Activated T-helper 1 cell treated with anti-CD3 and anti-CD28 coated beads, Interleukin-12 subunit alpha, Interleukin-12 subunit beta, Interleukin-2, Interleukin-4 antibody, amounts not matched to agents 30 ng/mL and 10 ng/mL and 1 ng/mL, durations not matched to agents 14 hours and 24 hours and 36 hours (primary cell): ENCODE results near the gene CIC. TPM values are rescaled to one million over a fixed set of nuclear protein-coding genes. Genes with fewer than 3 reads are reported as not detected.
"Not testable (repeated sequence)": the region's sequence is repeated elsewhere in the genome, so short reads cannot be mapped to it uniquely, and the experiment has no call there.

Experiments
- DNase-seq: peaks from one replicate; pipeline ENCODE4 v3.0.0; 2021; ENCODE audit warnings: low spot score
- H3K27ac Mint-ChIP-seq: one replicate; pipeline ENCODE4 v1.8.0; 2021; ENCODE audit warnings: mild to moderate bottlenecking, mixed read lengths
- H3K27me3 Mint-ChIP-seq: one replicate; pipeline ENCODE4 v1.8.0; 2022; ENCODE audit warnings: mild to moderate bottlenecking, moderate library complexity, mixed read lengths; ENCODE audit not compliant: insufficient read depth
- H3K36me3 Mint-ChIP-seq: one replicate; pipeline ENCODE4 v1.8.0; 2021; ENCODE audit warnings: low read depth, mixed read lengths
- H3K4me1 Mint-ChIP-seq: one replicate; pipeline ENCODE4 v1.8.0; 2021; ENCODE audit warnings: low read depth, mixed read lengths
- H3K4me3 Mint-ChIP-seq: one replicate; pipeline ENCODE4 v1.8.0; 2021; ENCODE audit warnings: mild to moderate bottlenecking, moderate library complexity, mixed read lengths
- H3K9me3 Mint-ChIP-seq: one replicate; pipeline ENCODE4 v1.8.0; 2021; ENCODE audit warnings: mixed read lengths
- intact Hi-C: fragments of 100-400 bp; cut with micrococcal nuclease; formaldehyde crosslinking; loops from one replicate; pipeline ENCODE4 v1.15.1; 2024
- total RNA-seq: library from RNA; stranded (reverse); gene quantifications from 2 replicates; pipeline ENCODE4 v1.2.3, GENCODE V29; 2022

Gene CIC
- total RNA-seq, 1 donor from 2014 or later: 68.0 TPM

DNA sequence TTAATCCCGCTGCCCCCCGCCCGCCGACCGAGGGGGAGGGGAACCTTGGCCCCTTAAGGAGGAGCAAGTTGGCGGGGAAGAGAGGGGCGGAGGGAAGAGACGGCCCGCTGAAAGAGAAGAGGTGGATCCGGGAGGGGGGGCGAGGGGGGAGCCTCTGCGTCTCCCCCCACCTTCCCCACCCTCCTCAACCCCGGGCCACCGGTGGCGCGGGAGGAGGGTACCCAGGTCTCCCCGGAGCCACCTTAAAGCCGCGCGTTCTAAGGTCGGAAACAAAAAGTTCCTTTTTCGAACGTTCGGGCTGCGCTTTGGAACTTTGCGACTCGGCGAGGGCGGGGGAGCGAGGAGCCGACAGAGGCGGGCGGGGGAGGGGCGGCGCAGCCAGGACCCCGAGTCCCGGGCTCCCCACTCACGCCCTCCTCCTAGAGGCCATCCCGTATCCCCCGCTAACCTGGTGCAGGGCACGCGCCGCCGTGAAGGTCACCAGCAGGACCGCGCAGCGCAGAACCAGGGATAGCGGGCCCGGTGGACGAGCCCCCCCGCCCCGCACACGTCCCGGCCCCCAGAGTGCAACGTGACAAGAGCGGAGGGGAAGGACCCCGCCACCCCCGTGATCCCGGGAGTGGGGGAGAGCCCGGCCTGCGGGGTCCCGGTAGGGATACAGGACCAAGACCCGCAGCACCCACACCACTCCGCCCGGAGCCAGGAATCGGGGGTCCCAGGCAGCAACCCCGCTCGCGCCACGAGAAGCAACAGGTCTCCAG is 14.8 kb upstream of the CIC start:
- Mint-ChIP-seq H3K4me3 (peak overlapping the region; percentile 74), H3K9me3 (no peaks in the 10 kb centered on the region), H3K36me3 (peaks cover 8% of the 10 kb centered on the region), H3K27ac (peak overlapping the region; percentile 40), H3K4me1 (peaks cover 19% of the 10 kb centered on the region), H3K27me3 (peaks cover 9% of the 10 kb centered on the region)
- peak; percentile 69 for DNase-seq
- intact Hi-C loops: loop anchor here (1.0 kb wide), 1 partner anchor 10 kb away; no protein-coding TSS in a partner anchor

DNA sequence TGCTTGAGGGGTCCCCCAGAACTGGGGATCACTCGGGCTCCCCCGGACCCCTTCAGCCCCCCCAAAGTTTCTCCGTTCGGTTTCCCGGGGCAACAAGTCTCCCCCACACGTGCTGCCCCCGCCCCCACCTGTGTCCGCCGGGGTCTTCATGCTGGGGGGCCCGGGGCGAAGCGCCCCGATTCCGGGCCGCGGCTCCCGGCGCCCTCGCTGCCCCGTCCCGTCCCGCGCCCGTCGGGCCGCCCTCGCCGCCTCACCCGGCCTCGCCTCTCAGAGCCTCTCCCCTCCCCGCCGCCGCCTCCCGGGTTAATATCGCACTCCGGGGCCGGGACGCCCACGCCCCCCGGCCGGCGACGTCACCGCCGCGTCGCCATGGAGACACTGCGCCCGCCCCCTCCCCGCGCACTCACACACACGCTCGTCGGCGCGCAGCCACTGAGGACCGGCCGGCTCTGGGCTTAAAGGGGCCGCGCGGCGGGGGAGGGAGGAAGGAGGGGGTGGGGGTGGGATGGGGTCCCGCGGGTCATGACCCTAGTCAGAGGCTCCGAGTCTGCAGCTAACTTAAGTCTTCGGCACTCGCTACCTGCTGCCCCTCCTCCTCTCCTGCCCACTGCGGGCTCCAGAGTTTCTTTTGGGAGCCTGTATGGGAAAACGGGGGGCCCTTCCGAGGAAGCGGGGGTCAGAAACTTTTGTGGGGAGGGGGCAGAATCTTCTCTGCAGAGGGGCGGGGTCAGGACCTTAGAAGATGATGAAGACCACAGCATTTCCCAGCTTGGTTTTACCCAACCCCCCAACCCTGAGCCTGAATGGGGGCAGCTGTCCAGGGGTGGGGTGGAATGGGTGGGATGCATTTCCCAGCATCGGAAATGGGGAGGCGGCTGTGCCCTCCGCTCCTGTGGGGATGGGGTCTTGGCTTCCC is 13.9 kb upstream of the CIC start, which contains the start of gene ERF:
ERF (minus strand) TSS at position 279 of the 916 bp plus-strand sequence; CDS start at position 150, 129 bp downstream.
- Mint-ChIP-seq H3K27me3 (peaks cover 9% of the 10 kb centered on the region), H3K36me3 (peaks cover 8% of the 10 kb centered on the region)

DNA sequence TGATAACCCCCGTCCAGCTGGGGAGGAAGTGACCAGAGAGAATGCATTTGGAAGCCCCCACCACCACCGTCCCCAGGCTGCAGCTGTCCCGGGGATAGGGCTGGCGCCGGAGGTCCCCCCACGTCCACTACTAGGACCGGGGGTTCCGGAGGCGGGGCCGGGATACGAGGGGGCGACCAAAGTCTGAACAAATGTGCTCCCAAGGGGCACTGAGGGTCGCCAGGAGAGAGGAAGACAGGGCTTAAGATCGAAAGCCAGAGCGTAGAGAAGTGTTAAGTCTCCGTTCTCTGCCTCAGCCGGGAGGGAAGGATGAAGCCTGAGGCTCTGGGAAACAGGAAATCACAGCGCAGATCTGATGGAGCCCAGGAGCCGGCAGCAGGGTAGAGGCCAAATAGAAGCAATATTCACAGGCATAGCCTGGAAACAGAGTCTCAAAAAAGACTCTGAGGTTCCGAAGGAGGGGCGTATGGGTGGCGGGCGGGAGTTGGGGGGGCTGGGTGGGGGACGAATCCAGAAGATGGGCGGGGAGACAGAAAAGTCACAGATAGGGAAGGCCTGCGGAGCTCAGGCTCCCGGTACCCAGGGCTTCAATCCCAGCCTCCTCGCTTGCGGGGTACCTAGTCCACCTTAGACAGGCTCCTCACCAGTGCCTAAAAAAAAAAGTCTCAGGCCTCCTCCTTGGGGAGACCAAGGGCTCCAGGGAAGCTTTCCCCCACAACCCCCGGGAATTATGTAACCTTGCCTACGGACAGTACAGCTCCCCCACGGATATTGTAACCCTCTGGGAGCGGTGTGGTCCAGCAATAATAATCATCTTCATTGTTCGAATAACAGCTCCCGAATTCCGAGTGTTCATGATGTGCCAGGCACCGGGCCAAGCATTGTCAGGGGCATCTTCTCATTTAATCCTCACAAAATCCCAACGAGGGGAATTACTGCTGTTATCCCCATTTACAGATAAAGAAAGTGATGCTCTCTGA is 13.0 kb upstream of the CIC start:
- DNase-seq: no peak
- peaks cover 9% of the 10 kb centered on the region for H3K27me3 Mint-ChIP-seq
- no peaks in the 10 kb centered on the region for H3K9me3 Mint-ChIP-seq
- H3K4me1 Mint-ChIP-seq: peaks cover 19% of the 10 kb centered on the region
- H3K4me3 Mint-ChIP-seq: peak overlapping the region; percentile 74
- H3K36me3 Mint-ChIP-seq: peaks cover 8% of the 10 kb centered on the region
- intact Hi-C loops: loop anchor here (1.0 kb wide), 5 partner anchors 12 to 69 kb away; partner anchors contain the start of genes DEDD2, MEGF8, PAFAH1B3 and PRR19
- no peak overlapping the region for H3K27ac Mint-ChIP-seq

More for the DNA sequence above, 13.9 kb upstream of the CIC start, which contains the start of gene ERF:
- H3K27ac Mint-ChIP-seq: peak within 1 kb of the TSS; percentile 65
- H3K4me1 Mint-ChIP-seq: peaks cover 19% of the 10 kb centered on the region
- peak; percentile 92 for DNase-seq
- H3K4me3 Mint-ChIP-seq: peak within 1 kb of the TSS; percentile 74
- intact Hi-C loops: loop anchor here (1.0 kb wide), 6 partner anchors 11 to 70 kb away; partner anchors contain the start of genes DEDD2, MEGF8, PAFAH1B3 and PRR19
- no peaks in the 10 kb centered on the region for H3K9me3 Mint-ChIP-seq

DNA sequence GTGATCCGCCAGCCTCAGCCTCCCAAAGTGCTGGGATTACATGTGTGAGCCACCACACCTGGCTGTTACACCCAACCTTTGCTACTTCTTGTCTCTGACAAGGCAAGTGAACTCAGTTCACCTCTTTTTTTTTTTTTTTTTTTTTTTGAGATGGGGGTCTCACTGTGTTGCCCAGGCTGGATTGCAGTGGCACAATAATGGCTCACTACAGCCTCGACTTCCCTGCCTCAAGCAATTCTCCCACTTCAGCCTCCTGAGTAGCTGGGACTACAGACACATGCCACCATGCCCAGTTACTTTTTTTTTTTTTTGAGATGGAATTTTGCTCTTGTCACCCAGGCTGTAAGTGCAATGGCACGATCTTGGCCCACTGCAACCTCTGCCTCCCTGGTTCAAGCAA is 11.2 kb upstream of the CIC start:
- H3K4me1 Mint-ChIP-seq, H3K4me3 Mint-ChIP-seq, DNase-seq, H3K27ac Mint-ChIP-seq, H3K9me3 Mint-ChIP-seq, H3K36me3 Mint-ChIP-seq, intact Hi-C loops: not testable (repeated sequence)
- peaks cover 14% of the 10 kb centered on the region for H3K27me3 Mint-ChIP-seq

GRCh38 chr19:42261763-42262162 is 7.3 kb upstream of the CIC start:
- intact Hi-C loops: no loop called here
- peaks cover 11% of the 10 kb centered on the region for H3K27me3 Mint-ChIP-seq
- H3K27ac Mint-ChIP-seq: no peak overlapping the region
- H3K36me3 Mint-ChIP-seq: no peaks in the 10 kb centered on the region
- no peaks in the 10 kb centered on the region for H3K9me3 Mint-ChIP-seq
- no peak overlapping the region for H3K4me3 Mint-ChIP-seq
- DNase-seq: no peak
- H3K4me1 Mint-ChIP-seq: no peaks in the 10 kb centered on the region

DNA sequence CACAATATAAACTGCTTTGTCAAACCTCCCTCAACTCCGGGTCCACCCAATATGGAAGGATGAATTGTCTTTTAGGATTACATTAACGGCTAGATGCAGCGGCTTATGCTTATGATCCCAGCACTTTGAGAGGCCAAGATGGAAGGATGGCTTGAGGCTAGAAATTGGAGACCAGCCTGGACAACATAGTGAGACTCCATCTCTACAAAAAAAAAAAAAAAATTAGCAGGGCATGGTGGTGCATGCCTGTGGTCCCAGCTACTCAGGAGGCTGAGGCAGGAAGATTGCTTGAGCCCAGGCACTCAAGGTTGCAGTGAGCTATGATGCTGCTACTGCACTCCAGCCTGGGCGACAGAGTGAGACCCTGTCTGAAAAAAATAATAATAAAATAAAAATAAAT is 2.9 kb upstream of the CIC start:
- H3K36me3 Mint-ChIP-seq, H3K4me3 Mint-ChIP-seq, H3K27ac Mint-ChIP-seq, H3K9me3 Mint-ChIP-seq, DNase-seq, intact Hi-C loops, H3K27me3 Mint-ChIP-seq: not testable (repeated sequence)
- peaks cover 25% of the 10 kb centered on the region for H3K4me1 Mint-ChIP-seq

GRCh38 chr19:42266928-42267603 is 2.0 kb upstream of the CIC start:
- H3K9me3 Mint-ChIP-seq, intact Hi-C loops, H3K27ac Mint-ChIP-seq, H3K27me3 Mint-ChIP-seq, DNase-seq, H3K36me3 Mint-ChIP-seq, H3K4me3 Mint-ChIP-seq: not testable (repeated sequence)
- peaks cover 30% of the 10 kb centered on the region for H3K4me1 Mint-ChIP-seq

GRCh38 chr19:42267644-42268141 is 1.4 kb upstream of the CIC start:
- Mint-ChIP-seq H3K27ac (no peak overlapping the region), H3K4me3 (no peak overlapping the region), H3K4me1 (peaks cover 30% of the 10 kb centered on the region), H3K27me3 (no peaks in the 10 kb centered on the region), H3K9me3 (no peaks in the 10 kb centered on the region), H3K36me3 (peaks cover 6% of the 10 kb centered on the region)
- intact Hi-C loops: loop anchor here (1.0 kb wide), 6 partner anchors 12 to 407 kb away; partner anchors contain the start of genes DEDD2, ERF, PAFAH1B3 and PRR19
- no peak for DNase-seq

DNA sequence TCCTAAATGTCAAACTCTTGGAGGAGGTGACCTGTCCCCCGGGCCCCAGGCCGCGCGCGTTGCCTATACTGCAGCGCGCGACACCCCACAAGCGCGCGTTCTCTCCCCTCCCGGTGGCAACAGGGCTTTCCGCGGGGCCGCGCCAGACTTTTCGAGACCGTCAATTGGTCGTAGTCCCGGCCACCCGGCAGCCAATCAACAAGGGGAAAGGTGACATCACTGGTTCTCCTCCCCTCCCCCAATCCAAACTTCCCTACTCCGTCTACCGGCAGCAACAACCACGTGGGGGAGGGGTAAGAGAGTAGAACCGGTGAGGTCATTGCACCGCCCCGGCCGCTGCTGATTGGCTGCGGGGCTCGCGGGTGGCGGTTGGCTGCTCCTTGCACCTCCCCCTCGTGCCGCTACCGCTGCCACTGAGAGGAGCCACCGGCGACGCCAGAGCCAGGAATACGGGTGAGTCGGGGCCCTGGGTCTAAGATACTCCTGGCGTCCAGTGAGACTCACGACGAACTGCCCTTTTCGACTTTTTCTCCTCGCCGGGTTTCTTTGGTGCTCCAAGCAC is 829 bp upstream of the CIC start:
- H3K27me3 Mint-ChIP-seq: no peaks in the 10 kb centered on the region
- H3K4me1 Mint-ChIP-seq: peaks cover 30% of the 10 kb centered on the region
- peaks cover 6% of the 10 kb centered on the region for H3K36me3 Mint-ChIP-seq
- no peak overlapping the region for H3K4me3 Mint-ChIP-seq
- H3K27ac Mint-ChIP-seq: no peak overlapping the region
- intact Hi-C loops: loop anchor here (1.0 kb wide), 6 partner anchors 13 to 408 kb away; partner anchors contain the start of genes DEDD2, ERF, PAFAH1B3 and PRR19
- peak; percentile 99 for DNase-seq
- no peaks in the 10 kb centered on the region for H3K9me3 Mint-ChIP-seq

- no peak for DNase-seq
- peaks cover 15% of the 10 kb centered on the region for H3K36me3 Mint-ChIP-seq
- intact Hi-C loops: no loop called here
- H3K9me3 Mint-ChIP-seq: no peaks in the 10 kb centered on the region
- H3K27me3 Mint-ChIP-seq: no peaks in the 10 kb centered on the region
- no peak overlapping the region for H3K4me3 Mint-ChIP-seq
- H3K27ac Mint-ChIP-seq: peak overlapping the region; percentile 99
- peaks cover 33% of the 10 kb centered on the region for H3K4me1 Mint-ChIP-seq
These were observed 660 bp downstream of the CIC start for GRCh38 chr19:42269478-42270345.
